ENCODE measurements around the gene METTL24. TPM values are rescaled to one million over a fixed set of nuclear protein-coding genes. Genes with fewer than 3 reads are reported as not detected.

The METTL24 gene
- total RNA-seq, 4 donors from 2014 or later = 16.9 to 32.8 (median 23.5) TPM

DNA sequence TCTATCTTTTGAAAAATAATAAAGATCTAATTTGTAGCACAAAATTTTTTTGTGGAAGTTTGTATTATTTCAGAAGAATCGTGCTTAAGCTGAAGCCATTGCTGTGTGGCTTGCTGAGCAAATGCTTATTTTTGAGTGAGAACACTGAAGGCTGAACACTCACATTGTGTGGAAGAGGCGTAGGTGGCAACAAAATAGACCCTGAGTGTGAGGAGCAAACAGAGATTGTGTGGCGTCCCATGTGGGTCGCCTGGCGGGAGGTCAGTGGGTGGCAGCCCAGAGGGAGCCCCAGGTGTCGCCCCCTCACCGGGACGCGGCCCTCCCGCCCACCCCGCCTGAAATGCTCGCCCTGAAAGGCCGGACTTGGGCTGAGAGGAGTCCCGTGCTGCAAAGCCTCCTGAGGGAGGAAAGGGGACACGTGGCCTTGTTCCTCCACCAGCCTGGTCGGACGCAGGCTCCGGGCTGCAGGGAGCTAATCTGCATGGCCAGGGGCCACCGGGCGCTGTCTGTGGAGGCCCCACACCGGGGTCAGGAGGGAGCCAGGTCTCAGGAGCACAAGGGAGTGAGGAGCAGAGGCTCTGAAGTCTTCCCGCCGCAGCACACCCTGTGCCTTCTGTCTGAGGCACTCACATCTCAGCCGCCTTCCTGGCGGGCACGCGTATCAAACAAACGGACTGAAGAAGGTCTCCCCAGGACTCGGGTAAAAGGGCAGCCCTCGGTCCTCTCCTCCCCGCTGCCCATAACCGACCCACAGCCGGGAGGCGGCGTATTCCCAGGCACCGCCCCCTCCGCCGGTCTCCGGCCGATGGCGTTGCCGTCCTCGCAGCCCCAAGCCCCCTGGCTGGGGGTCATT, 41.3 kb upstream of the METTL24 start:
- Histone ChIP-seq H3K9me3 (no peaks in the 10 kb centered on the region), H3K4me3 (peak overlapping the region; percentile 49 to 61 (median 56)), H3K36me3 (no peaks in the 10 kb centered on the region), H3K27me3 (no peaks in the 10 kb centered on the region), H3K27ac (replicated peaks in 1 of 4) (peak overlapping the region in 1 of 4 donors; percentile 15), H3K4me1 (peaks cover 8 to 18% (median 16%) of the 10 kb centered on the region in 4 donors)
- no peak for DNase-seq (ENCODE audit: extremely low spot score)
- 59% methylated on average over 17 of the region's 43 CpGs for WGBS
- TF ChIP-seq POLR2AphosphoS5 (IDR thresholded peaks at IDR 0.05) (no peak), EP300 (IDR thresholded peaks at IDR 0.05) (no peak)
- intact Hi-C loops (cut with DNase I) = loop anchor here (10.0 kb wide), 1 partner anchor 355 kb away; no protein-coding TSS in a partner anchor

DNA sequence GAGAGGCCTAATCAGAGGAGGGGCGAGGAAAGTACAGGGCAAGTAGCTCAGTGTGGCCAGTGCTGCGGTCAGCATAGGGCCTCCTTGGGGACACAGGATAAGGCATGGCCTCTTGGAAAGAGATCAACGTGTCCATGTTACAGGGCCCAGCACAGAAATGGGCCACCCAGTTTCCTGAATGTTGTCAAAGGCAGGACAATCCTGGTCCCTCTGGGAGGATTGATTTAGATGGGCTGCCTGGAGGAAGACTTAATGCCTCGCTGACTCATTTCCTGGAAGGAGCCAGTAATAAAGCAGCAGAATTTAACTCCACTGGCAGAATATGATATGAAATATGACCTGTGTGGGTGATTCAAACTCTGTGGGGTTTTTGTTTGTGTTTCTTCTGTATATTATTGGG, 40.6 kb upstream of the METTL24 start:
- Histone ChIP-seq H3K27me3 (no peaks in the 10 kb centered on the region), H3K9me3 (no peaks in the 10 kb centered on the region), H3K4me3 (no peak overlapping the region), H3K36me3 (no peaks in the 10 kb centered on the region), H3K4me1 (peaks cover 8 to 18% (median 16%) of the 10 kb centered on the region in 4 donors), H3K27ac (replicated peaks in 1 of 4) (no peak overlapping the region)
- 78% methylated on average over 4 of the region's 4 CpGs for WGBS
- no peak for TF ChIP-seq POLR2AphosphoS5 (IDR thresholded peaks at IDR 0.05)
- intact Hi-C loops (cut with DNase I) = loop anchor here (10.0 kb wide), 1 partner anchor 354 kb away; no protein-coding TSS in a partner anchor
- no peak for DNase-seq (ENCODE audit: extremely low spot score)

DNA sequence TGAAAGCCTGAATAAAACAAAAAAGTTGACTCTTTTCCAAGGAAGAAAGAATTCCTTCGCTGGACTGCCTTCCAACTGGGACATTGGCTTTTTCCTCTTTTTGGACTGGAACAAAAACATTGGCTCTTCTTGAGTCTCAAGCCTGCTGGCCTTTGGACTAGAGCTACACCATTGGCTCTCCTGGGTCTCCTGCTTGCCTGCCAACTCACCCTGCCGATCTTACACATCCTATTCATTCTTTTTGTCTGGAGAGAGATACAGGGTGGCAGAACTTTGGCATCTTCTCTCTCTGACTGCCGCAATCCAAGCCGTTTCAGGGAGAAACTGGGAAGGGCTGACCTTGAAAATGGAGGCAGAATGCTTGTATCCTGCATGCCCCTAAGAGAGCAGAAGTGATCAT, 37.1 kb upstream of the METTL24 start:
- peaks cover 8 to 24% (median 19%) of the 10 kb centered on the region in 4 donors for H3K4me1 ChIP-seq
- no peak overlapping the region for H3K4me3 ChIP-seq
- H3K36me3 ChIP-seq = no peaks in the 10 kb centered on the region
- H3K27me3 ChIP-seq = no peaks in the 10 kb centered on the region
- no peak for TF ChIP-seq EP300 (IDR thresholded peaks at IDR 0.05)
- TF ChIP-seq POLR2A (IDR thresholded peaks at IDR 0.05; ENCODE audit: low read depth) = no peak
- TF ChIP-seq POLR2AphosphoS5 (IDR thresholded peaks at IDR 0.05) = no peak
- no peak for TF ChIP-seq CTCF (IDR thresholded peaks at IDR 0.05)
- intact Hi-C loops (cut with DNase I) = loop anchor here (10.0 kb wide), 1 partner anchor 350 kb away; no protein-coding TSS in a partner anchor
- DNase-seq (ENCODE audit: extremely low spot score) = no peak
- H3K27ac ChIP-seq (replicated peaks in 1 of 4) = peak overlapping the region in 2 of 4 donors; percentile 27 to 30
- no peaks in the 10 kb centered on the region for H3K9me3 ChIP-seq
- WGBS = 50% methylated on average over 4 of the region's 4 CpGs

GRCh38 chr6:110394409-110394808, 36.3 kb upstream of the METTL24 start:
- TF ChIP-seq POLR2A (IDR thresholded peaks at IDR 0.05; ENCODE audit: low read depth) = no peak
- no peak for TF ChIP-seq EP300 (IDR thresholded peaks at IDR 0.05)
- no peak for TF ChIP-seq CTCF (IDR thresholded peaks at IDR 0.05)
- no peak for TF ChIP-seq POLR2AphosphoS5 (IDR thresholded peaks at IDR 0.05)
- no peak for DNase-seq (ENCODE audit: extremely low spot score)
- no peak overlapping the region for H3K4me3 ChIP-seq
- no peaks in the 10 kb centered on the region for H3K9me3 ChIP-seq
- intact Hi-C loops (cut with DNase I) = loop anchor here (10.0 kb wide), 1 partner anchor 350 kb away; no protein-coding TSS in a partner anchor
- H3K27ac ChIP-seq (replicated peaks in 1 of 4) = no peak overlapping the region
- 96% methylated on average over 4 of the region's 4 CpGs for WGBS
- H3K36me3 ChIP-seq = no peaks in the 10 kb centered on the region
- no peaks in the 10 kb centered on the region for H3K27me3 ChIP-seq
- H3K4me1 ChIP-seq = peaks cover 16 to 22% (median 17%) of the 10 kb centered on the region in 4 donors

- intact Hi-C loops (cut with DNase I) = loop anchor here (10.0 kb wide), 1 partner anchor 348 kb away; no protein-coding TSS in a partner anchor
- WGBS = 94% methylated on average over 3 of the region's 9 CpGs
- Histone ChIP-seq H3K36me3 (no peaks in the 10 kb centered on the region), H3K4me1 (peaks cover 12 to 19% (median 14%) of the 10 kb centered on the region in 4 donors), H3K27ac (replicated peaks in 1 of 4) (no peak overlapping the region), H3K27me3 (no peaks in the 10 kb centered on the region), H3K4me3 (no peak overlapping the region), H3K9me3 (no peaks in the 10 kb centered on the region)
- no peak for DNase-seq (ENCODE audit: extremely low spot score)
- no peak for TF ChIP-seq EP300 (IDR thresholded peaks at IDR 0.05)
- no peak for TF ChIP-seq POLR2A (IDR thresholded peaks at IDR 0.05; ENCODE audit: low read depth)
- no peak for TF ChIP-seq POLR2AphosphoS5 (IDR thresholded peaks at IDR 0.05)
- no peak for TF ChIP-seq CTCF (IDR thresholded peaks at IDR 0.05)
Observed at GRCh38 chr6:110392727-110393126, 34.6 kb upstream of the METTL24 start.

Measured in esophagus muscularis mucosa (tissue), 4 donors.